Hepatocyte (in vitro differentiated cells): ENCODE data around the gene P2RX4. TPM values are rescaled to one million over a fixed set of nuclear protein-coding genes. Genes with fewer than 3 reads are reported as not detected.

Source experiments
- DNase-seq: peaks from one replicate; pipeline ENCODE4 v3.0.0-alpha.2; 2016; ENCODE audit warnings: low spot score
- H2AFZ ChIP-seq: fragments of 200-600 bp; sonication (generic); 2 replicates; pipeline ENCODE4 v1.6.0; 2016; ENCODE audit warnings: antibody characterized with exemption, mild to moderate bottlenecking
- H3K27ac ChIP-seq: fragments of 200-600 bp; sonication (generic); 2 replicates; pipeline ENCODE4 v1.5.1; 2016; ENCODE audit warnings: mild to moderate bottlenecking
- H3K27me3 ChIP-seq: fragments of 200-600 bp; sonication (generic); 2 replicates; pipeline ENCODE4 v1.6.1; 2016
- H3K36me3 ChIP-seq: fragments of 200-600 bp; sonication (generic); replicated peaks from 2 replicates; pipeline ENCODE4 v1.5.1; 2016; ENCODE audit warnings: low read depth; ENCODE audit not compliant: insufficient read depth
- H3K4me1 ChIP-seq: fragments of 200-600 bp; sonication (generic); 2 replicates; pipeline ENCODE4 v1.5.1; 2016; ENCODE audit warnings: mild to moderate bottlenecking, moderate library complexity; ENCODE audit not compliant: insufficient read depth
- H3K4me2 ChIP-seq: fragments of 200-600 bp; sonication (generic); 2 replicates; pipeline ENCODE4 v1.6.0; 2016
- H3K4me3 ChIP-seq: fragments of 200-600 bp; sonication (generic); 2 replicates; pipeline ENCODE4 v1.5.1; 2016; ENCODE audit warnings: mild to moderate bottlenecking
- H3K79me2 ChIP-seq: fragments of 200-600 bp; sonication (generic); 2 replicates; pipeline ENCODE4 v1.6.0; 2017; ENCODE audit warnings: mild to moderate bottlenecking
- H3K9me2 ChIP-seq: fragments of 200-600 bp; sonication (generic); replicated peaks from 2 replicates; pipeline ENCODE4 v1.6.0; 2017; ENCODE audit warnings: mild to moderate bottlenecking; ENCODE audit not compliant: insufficient read depth
- H3K9me3 ChIP-seq: fragments of 200-600 bp; sonication (generic); 2 replicates; pipeline ENCODE4 v1.5.1; 2016; ENCODE audit warnings: low read depth, mild to moderate bottlenecking
- H4K20me1 ChIP-seq: fragments of 200-600 bp; sonication (generic); 2 replicates; pipeline ENCODE4 v1.6.0; 2016; ENCODE audit warnings: mild to moderate bottlenecking; ENCODE audit not compliant: insufficient read depth, poor library complexity, severe bottlenecking
- EZH2 ChIP-seq: fragments of 200-600 bp; sonication (generic); IDR thresholded peaks from 2 replicates; pipeline ENCODE4 v1.6.1; 2016; ENCODE audit warnings: antibody characterized with exemption, mild to moderate bottlenecking, borderline replicate concordance
- EZH2phosphoT487 ChIP-seq: fragments of 200-600 bp; sonication (generic); IDR thresholded peaks from one replicate; pipeline ENCODE4 v1.6.1; 2018; ENCODE audit warnings: antibody characterized with exemption, mild to moderate bottlenecking, low read depth, moderate library complexity; ENCODE audit not compliant: unreplicated experiment, severe bottlenecking
- WGBS: methylation state at CpG from one replicate; pipeline ENCODE4 v1.1.6; 2016; ENCODE audit warnings: low lambda C conversion rate; ENCODE audit errors: missing lambda C conversion rate; 5-methylcytosine and 5-hydroxymethylcytosine counted together
- polyA plus RNA-seq: library from polyadenylated mRNA; unstranded; fragments of >200 nt; fragmentation: Nextera tagmentation; extraction: Ambion mirVana; gene quantifications from 2 replicates; pipeline ENCODE4 v1.2.1, GENCODE V29; 2016
- total RNA-seq: library from RNA; depleted of rRNA; stranded (reverse); fragments of >200 nt; gene quantifications from 2 replicates; pipeline ENCODE4 v1.2.3, GENCODE V29; 2014
- TF ChIP-seq, protein P1 (sequence below): fragments of 200-600 bp; sonication (generic); IDR thresholded peaks from 2 replicates; pipeline ENCODE4 v1.5.1; 2016; ENCODE audit warnings: antibody characterized with exemption, mild to moderate bottlenecking; ENCODE audit not compliant: poor library complexity

P2RX4 gene
- total and polyA plus RNA-seq, 2 experiments from 2014 or later, result 81.8 to 94.6 TPM

DNA sequence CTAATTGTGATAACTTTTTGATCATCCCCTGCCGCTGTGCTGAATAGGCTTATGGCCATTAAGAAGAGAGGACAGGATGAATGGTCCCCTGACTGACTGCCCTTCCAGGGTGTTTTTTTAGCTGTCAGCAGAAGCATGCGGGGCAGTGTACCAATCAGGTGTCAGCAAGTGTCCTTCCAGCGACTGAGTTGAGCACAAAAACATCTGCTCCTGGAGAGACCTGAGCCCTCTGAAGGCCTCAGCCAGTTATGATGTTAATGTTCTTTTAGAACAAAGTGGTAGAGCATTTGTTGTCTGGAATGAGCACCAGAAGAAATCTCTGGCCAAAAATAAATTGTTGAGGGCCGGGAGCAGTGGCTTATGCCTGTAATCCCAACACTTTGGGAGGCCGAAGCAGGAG is 39.8 kb upstream of the P2RX4 start:
- no peak overlapping the region for H2AFZ ChIP-seq
- no peak overlapping the region for H3K4me2 ChIP-seq
- TF ChIP-seq, protein P1, sequence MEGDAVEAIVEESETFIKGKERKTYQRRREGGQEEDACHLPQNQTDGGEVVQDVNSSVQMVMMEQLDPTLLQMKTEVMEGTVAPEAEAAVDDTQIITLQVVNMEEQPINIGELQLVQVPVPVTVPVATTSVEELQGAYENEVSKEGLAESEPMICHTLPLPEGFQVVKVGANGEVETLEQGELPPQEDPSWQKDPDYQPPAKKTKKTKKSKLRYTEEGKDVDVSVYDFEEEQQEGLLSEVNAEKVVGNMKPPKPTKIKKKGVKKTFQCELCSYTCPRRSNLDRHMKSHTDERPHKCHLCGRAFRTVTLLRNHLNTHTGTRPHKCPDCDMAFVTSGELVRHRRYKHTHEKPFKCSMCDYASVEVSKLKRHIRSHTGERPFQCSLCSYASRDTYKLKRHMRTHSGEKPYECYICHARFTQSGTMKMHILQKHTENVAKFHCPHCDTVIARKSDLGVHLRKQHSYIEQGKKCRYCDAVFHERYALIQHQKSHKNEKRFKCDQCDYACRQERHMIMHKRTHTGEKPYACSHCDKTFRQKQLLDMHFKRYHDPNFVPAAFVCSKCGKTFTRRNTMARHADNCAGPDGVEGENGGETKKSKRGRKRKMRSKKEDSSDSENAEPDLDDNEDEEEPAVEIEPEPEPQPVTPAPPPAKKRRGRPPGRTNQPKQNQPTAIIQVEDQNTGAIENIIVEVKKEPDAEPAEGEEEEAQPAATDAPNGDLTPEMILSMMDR, result no peak
- TF ChIP-seq EZH2phosphoT487 (no peak), EZH2 (no peak)
- H3K9me2 ChIP-seq, result no peaks in the 10 kb centered on the region
- no peak for DNase-seq
- no peak overlapping the region for H3K4me3 ChIP-seq
- no peaks in the 10 kb centered on the region for H3K27me3 ChIP-seq
- H3K36me3 ChIP-seq, result no peaks in the 10 kb centered on the region
- H3K4me1 ChIP-seq, result no peaks in the 10 kb centered on the region
- no peaks in the 10 kb centered on the region for H3K9me3 ChIP-seq
- H3K27ac ChIP-seq, result no peak overlapping the region
- no peaks in the 10 kb centered on the region for H4K20me1 ChIP-seq
- H3K79me2 ChIP-seq, result no peaks in the 10 kb centered on the region
- 93% methylated on average over 5 of the region's 5 CpGs for WGBS

DNA sequence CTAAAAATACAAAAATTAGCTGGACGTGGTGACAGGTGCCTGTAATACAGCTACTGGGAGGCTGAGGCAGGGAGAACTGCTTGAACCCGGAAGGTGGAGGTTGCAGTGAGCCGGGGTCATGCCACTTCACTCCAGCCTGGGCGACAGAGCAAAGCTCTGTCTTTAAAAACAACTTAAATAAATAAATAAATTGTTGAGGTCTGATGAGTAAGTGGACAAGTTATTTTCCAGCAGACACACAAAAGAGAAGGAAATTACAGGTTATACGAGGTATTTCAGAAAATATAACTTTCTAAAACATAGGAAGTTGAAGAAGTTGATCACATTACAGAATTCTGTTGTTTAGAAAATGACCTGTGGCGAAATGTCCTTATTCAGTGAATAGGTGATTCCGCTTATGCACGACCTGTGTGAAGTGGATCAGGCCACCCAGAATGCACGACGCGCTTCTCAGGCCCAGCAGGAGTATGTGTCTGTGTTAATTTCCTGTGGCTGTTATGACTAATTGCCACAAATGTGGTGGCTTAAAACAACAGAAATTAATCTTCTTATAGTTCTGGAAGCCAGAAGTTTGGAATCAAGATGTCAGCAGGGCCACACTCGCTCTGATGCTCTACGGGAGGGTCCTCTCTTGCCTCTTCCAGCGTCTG is 39.2 kb upstream of the P2RX4 start:
- WGBS, result 95% methylated on average over 14 of the region's 14 CpGs
- no peak overlapping the region for H3K4me2 ChIP-seq

DNA sequence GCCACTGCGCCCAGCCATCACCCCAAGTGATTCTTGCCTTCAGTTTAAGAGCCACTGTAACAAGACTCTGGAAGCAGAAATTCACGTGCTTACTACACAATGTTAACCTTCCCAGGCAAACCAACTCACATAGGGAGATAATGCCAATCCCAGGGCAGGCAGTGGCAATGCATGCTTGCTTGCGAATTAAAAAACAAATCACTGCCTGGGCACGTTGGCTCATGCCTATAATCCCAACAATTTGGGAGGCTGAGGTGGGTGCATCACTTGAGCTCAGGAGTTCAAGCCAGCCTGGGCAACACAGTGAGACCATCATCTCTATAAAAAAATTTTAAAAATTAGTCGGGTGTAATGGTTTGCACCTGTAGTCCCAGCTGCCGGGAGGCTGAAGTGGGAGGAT is 37.8 kb upstream of the P2RX4 start:
- H3K9me2 ChIP-seq, result no peaks in the 10 kb centered on the region
- peaks cover 4% of the 10 kb centered on the region for H3K4me1 ChIP-seq
- H3K27ac ChIP-seq, result no peak overlapping the region
- WGBS, result 92% methylated on average over 6 of the region's 6 CpGs
- H3K27me3 ChIP-seq, result no peaks in the 10 kb centered on the region
- no peak for DNase-seq
- H3K4me3 ChIP-seq, result no peak overlapping the region
- H3K79me2 ChIP-seq, result no peaks in the 10 kb centered on the region
- H2AFZ ChIP-seq, result no peak overlapping the region
- no peak overlapping the region for H3K4me2 ChIP-seq
- no peaks in the 10 kb centered on the region for H3K9me3 ChIP-seq
- H3K36me3 ChIP-seq, result no peaks in the 10 kb centered on the region
- TF ChIP-seq EZH2 (no peak), EZH2phosphoT487 (no peak)
- TF ChIP-seq, protein P1, result no peak
- no peaks in the 10 kb centered on the region for H4K20me1 ChIP-seq

More for the DNA sequence above, 39.2 kb upstream of the P2RX4 start:
- Histone ChIP-seq H4K20me1 (no peaks in the 10 kb centered on the region), H3K9me3 (no peaks in the 10 kb centered on the region), H3K36me3 (no peaks in the 10 kb centered on the region), H3K4me1 (peaks cover 2% of the 10 kb centered on the region), H3K9me2 (no peaks in the 10 kb centered on the region), H3K79me2 (no peaks in the 10 kb centered on the region), H3K4me3 (no peak overlapping the region), H3K27me3 (no peaks in the 10 kb centered on the region), H2AFZ (no peak overlapping the region), H3K27ac (no peak overlapping the region)
- TF ChIP-seq, protein P1, result no peak
- TF ChIP-seq EZH2phosphoT487 (no peak), EZH2 (no peak)
- no peak for DNase-seq
